Astrocyte (in vitro differentiated cells and primary cell): ENCODE measurements around the gene RFX8. TPM values are rescaled to one million over a fixed set of nuclear protein-coding genes. Genes with fewer than 3 reads are reported as not detected.

Experiments used
- DNase-seq: peaks from one replicate; pipeline ENCODE4 v3.0.0-alpha.2; 2010; ENCODE audit warnings: low read depth
- FAIRE-seq: peaks from 2 replicates; lab custom pipeline; 2011; peaks lifted over from hg19 to GRCh38; lab: Jason Lieb, UNC
- H2AFZ ChIP-seq: 2 replicates; pipeline ENCODE4 v1.6.0; 2012; ENCODE audit warnings: low read depth, low read length, inconsistent platforms
- H3K27ac ChIP-seq: 2 replicates; pipeline ENCODE4 v1.5.1; 2011; ENCODE audit warnings: low read depth, low read length, inconsistent platforms
- H3K27me3 ChIP-seq: 2 replicates; pipeline ENCODE4 v1.6.0; 2011; ENCODE audit warnings: low read length, inconsistent platforms; ENCODE audit not compliant: insufficient read depth
- H3K36me3 ChIP-seq: 2 replicates; pipeline ENCODE4 v1.5.1; 2011; ENCODE audit warnings: low read length, inconsistent platforms; ENCODE audit not compliant: insufficient read depth
- H3K4me1 ChIP-seq: 2 replicates; pipeline ENCODE4 v1.5.1; 2011; ENCODE audit warnings: low read length, inconsistent platforms; ENCODE audit not compliant: insufficient read depth
- H3K4me2 ChIP-seq: 2 replicates; pipeline ENCODE4 v1.6.0; 2012; ENCODE audit warnings: low read length, inconsistent platforms
- H3K4me3 ChIP-seq: 2 replicates; pipeline ENCODE4 v1.5.1; 2011; ENCODE audit warnings: low read depth, mild to moderate bottlenecking, low read length, inconsistent platforms; ENCODE audit not compliant: insufficient read depth
- H3K79me2 ChIP-seq: 2 replicates; pipeline ENCODE4 v1.6.0; 2012; ENCODE audit warnings: mild to moderate bottlenecking, low read length, inconsistent platforms; ENCODE audit not compliant: insufficient read depth
- H3K9ac ChIP-seq: 2 replicates; pipeline ENCODE4 v1.6.0; 2012; ENCODE audit warnings: mild to moderate bottlenecking, low read length, inconsistent platforms
- H3K9me3 ChIP-seq: 2 replicates; pipeline ENCODE4 v1.5.1; 2012; ENCODE audit warnings: low read depth, mild to moderate bottlenecking, low read length, inconsistent platforms; ENCODE audit not compliant: insufficient read depth
- H4K20me1 ChIP-seq: 2 replicates; pipeline ENCODE4 v1.6.0; 2012; ENCODE audit warnings: low read length, inconsistent platforms; ENCODE audit not compliant: insufficient read depth
- H3K27ac Mint-ChIP-seq: one replicate; pipeline ENCODE4 v1.8.0; 2021; ENCODE audit warnings: mild to moderate bottlenecking, mixed read lengths; ENCODE audit not compliant: unreplicated experiment
- H3K27me3 Mint-ChIP-seq: one replicate; pipeline ENCODE4 v1.8.0; 2021; ENCODE audit warnings: low read depth, mixed read lengths; ENCODE audit not compliant: unreplicated experiment
- H3K36me3 Mint-ChIP-seq: one replicate; pipeline ENCODE4 v1.8.0; 2021; ENCODE audit warnings: low read depth, mixed read lengths; ENCODE audit not compliant: unreplicated experiment
- H3K4me1 Mint-ChIP-seq: one replicate; pipeline ENCODE4 v1.8.0; 2021; ENCODE audit warnings: low read depth, mixed read lengths; ENCODE audit not compliant: unreplicated experiment
- H3K4me3 Mint-ChIP-seq: one replicate; pipeline ENCODE4 v1.8.0; 2021; ENCODE audit warnings: mild to moderate bottlenecking, moderate library complexity, mixed read lengths; ENCODE audit not compliant: unreplicated experiment
- H3K9me3 Mint-ChIP-seq: one replicate; pipeline ENCODE4 v1.8.0; 2021; ENCODE audit warnings: mild to moderate bottlenecking, mixed read lengths; ENCODE audit not compliant: unreplicated experiment
- CTCF ChIP-seq: IDR thresholded peaks from 2 replicates; pipeline ENCODE4 v1.5.1; 2011; ENCODE audit warnings: low read depth, mild to moderate bottlenecking, inconsistent platforms, low read length, moderate library complexity; ENCODE audit not compliant: insufficient read depth
- EZH2 ChIP-seq: IDR thresholded peaks from 2 replicates; pipeline ENCODE4 v1.6.1; 2012; ENCODE audit warnings: mild to moderate bottlenecking, low read length, inconsistent platforms; ENCODE audit not compliant: insufficient read depth
- total RNA-seq: library from RNA; stranded (reverse); gene quantifications from 2 replicates; pipeline ENCODE4 v1.2.1, GENCODE V29; 2021

The RFX8 gene
- total RNA-seq, 1 donor from 2014 or later = not detected

GRCh38 chr2:101375653-101376052 is 99.3 kb downstream of the RFX8 start:
- H3K27ac ChIP-seq = no peak overlapping the region
- H3K9me3 Mint-ChIP-seq = peaks cover 5% of the 10 kb centered on the region
- no peaks in the 10 kb centered on the region for H4K20me1 ChIP-seq
- no peak overlapping the region for H3K4me3 Mint-ChIP-seq
- H3K79me2 ChIP-seq = no peaks in the 10 kb centered on the region
- H3K9me3 ChIP-seq = no peaks in the 10 kb centered on the region
- no peaks in the 10 kb centered on the region for H3K27me3 ChIP-seq
- no peak for TF ChIP-seq CTCF
- no peak for TF ChIP-seq EZH2
- DNase-seq = no peak
- no peaks in the 10 kb centered on the region for H3K4me1 ChIP-seq
- H3K27me3 Mint-ChIP-seq = peaks cover 8% of the 10 kb centered on the region
- H3K36me3 Mint-ChIP-seq = no peaks in the 10 kb centered on the region
- no peaks in the 10 kb centered on the region for H3K4me1 Mint-ChIP-seq
- H3K9ac ChIP-seq = no peak overlapping the region
- no peak overlapping the region for H2AFZ ChIP-seq
- no peak overlapping the region for H3K4me2 ChIP-seq
- H3K36me3 ChIP-seq = no peaks in the 10 kb centered on the region
- H3K27ac Mint-ChIP-seq = no peak overlapping the region
- FAIRE-seq = no peak
- H3K4me3 ChIP-seq = no peak overlapping the region

GRCh38 chr2:101374821-101375561 is 99.9 kb downstream of the RFX8 start:
- no peak overlapping the region for H3K4me3 Mint-ChIP-seq
- Histone ChIP-seq H3K9ac (no peak overlapping the region), H3K4me3 (no peak overlapping the region), H3K36me3 (no peaks in the 10 kb centered on the region), H3K9me3 (no peaks in the 10 kb centered on the region), H3K4me2 (no peak overlapping the region), H3K27me3 (no peaks in the 10 kb centered on the region), H3K79me2 (no peaks in the 10 kb centered on the region), H3K4me1 (no peaks in the 10 kb centered on the region), H4K20me1 (no peaks in the 10 kb centered on the region), H3K27ac (no peak overlapping the region), H2AFZ (no peak overlapping the region)
- H3K9me3 Mint-ChIP-seq = peaks cover 5% of the 10 kb centered on the region
- H3K36me3 Mint-ChIP-seq = no peaks in the 10 kb centered on the region
- H3K27ac Mint-ChIP-seq = no peak overlapping the region
- FAIRE-seq (no peak), DNase-seq (no peak)
- H3K27me3 Mint-ChIP-seq = peaks cover 10% of the 10 kb centered on the region
- no peak for TF ChIP-seq CTCF
- no peak for TF ChIP-seq EZH2
- no peaks in the 10 kb centered on the region for H3K4me1 Mint-ChIP-seq

GRCh38 chr2:101372792-101373191 is 102.1 kb downstream of the RFX8 start:
- Histone ChIP-seq H3K4me1 (no peaks in the 10 kb centered on the region), H3K4me2 (no peak overlapping the region), H3K27ac (no peak overlapping the region), H3K9ac (no peak overlapping the region), H3K4me3 (no peak overlapping the region), H3K9me3 (no peaks in the 10 kb centered on the region), H3K36me3 (no peaks in the 10 kb centered on the region), H4K20me1 (no peaks in the 10 kb centered on the region), H3K79me2 (no peaks in the 10 kb centered on the region), H2AFZ (no peak overlapping the region), H3K27me3 (peaks cover 2% of the 10 kb centered on the region)
- Mint-ChIP-seq H3K4me1 (no peaks in the 10 kb centered on the region), H3K27me3 (peaks cover 15% of the 10 kb centered on the region), H3K27ac (no peak overlapping the region), H3K36me3 (no peaks in the 10 kb centered on the region), H3K4me3 (no peak overlapping the region), H3K9me3 (peaks cover 5% of the 10 kb centered on the region)
- TF ChIP-seq CTCF (no peak), EZH2 (no peak)
- no peak for FAIRE-seq
- DNase-seq = no peak
